Measurements from ENCODE around the gene FBRSL1.

DNA sequence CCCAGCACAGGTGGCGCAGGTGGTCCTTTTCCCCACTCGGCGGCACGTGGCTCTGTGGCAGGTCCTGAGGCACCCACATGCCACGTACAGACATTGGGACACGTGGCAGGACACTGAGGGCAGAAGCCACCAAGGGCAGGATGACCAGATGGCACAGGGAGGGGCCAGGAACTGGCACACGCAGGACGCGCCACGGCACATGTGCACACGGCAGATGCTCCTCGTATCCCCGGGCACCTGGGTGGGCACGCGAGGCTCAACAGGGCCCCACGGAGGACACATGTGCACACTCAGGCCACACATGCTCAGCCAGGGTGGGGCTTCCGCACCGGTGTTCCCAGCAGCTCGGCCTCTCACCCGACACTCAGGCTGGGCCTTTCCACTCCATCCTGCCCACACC, 52.0 kb downstream of the FBRSL1 start:
- TF ChIP-seq, protein P1, sequence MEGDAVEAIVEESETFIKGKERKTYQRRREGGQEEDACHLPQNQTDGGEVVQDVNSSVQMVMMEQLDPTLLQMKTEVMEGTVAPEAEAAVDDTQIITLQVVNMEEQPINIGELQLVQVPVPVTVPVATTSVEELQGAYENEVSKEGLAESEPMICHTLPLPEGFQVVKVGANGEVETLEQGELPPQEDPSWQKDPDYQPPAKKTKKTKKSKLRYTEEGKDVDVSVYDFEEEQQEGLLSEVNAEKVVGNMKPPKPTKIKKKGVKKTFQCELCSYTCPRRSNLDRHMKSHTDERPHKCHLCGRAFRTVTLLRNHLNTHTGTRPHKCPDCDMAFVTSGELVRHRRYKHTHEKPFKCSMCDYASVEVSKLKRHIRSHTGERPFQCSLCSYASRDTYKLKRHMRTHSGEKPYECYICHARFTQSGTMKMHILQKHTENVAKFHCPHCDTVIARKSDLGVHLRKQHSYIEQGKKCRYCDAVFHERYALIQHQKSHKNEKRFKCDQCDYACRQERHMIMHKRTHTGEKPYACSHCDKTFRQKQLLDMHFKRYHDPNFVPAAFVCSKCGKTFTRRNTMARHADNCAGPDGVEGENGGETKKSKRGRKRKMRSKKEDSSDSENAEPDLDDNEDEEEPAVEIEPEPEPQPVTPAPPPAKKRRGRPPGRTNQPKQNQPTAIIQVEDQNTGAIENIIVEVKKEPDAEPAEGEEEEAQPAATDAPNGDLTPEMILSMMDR (IDR thresholded peaks at IDR 0.05; ENCODE audit: low read depth, low read length) = no peak
- TF ChIP-seq POLR2A (IDR thresholded peaks at IDR 0.05; ENCODE audit: extremely low read depth, insufficient read length) = no peak
